ENCODE data around the gene LHPP.

LHPP gene

DNA sequence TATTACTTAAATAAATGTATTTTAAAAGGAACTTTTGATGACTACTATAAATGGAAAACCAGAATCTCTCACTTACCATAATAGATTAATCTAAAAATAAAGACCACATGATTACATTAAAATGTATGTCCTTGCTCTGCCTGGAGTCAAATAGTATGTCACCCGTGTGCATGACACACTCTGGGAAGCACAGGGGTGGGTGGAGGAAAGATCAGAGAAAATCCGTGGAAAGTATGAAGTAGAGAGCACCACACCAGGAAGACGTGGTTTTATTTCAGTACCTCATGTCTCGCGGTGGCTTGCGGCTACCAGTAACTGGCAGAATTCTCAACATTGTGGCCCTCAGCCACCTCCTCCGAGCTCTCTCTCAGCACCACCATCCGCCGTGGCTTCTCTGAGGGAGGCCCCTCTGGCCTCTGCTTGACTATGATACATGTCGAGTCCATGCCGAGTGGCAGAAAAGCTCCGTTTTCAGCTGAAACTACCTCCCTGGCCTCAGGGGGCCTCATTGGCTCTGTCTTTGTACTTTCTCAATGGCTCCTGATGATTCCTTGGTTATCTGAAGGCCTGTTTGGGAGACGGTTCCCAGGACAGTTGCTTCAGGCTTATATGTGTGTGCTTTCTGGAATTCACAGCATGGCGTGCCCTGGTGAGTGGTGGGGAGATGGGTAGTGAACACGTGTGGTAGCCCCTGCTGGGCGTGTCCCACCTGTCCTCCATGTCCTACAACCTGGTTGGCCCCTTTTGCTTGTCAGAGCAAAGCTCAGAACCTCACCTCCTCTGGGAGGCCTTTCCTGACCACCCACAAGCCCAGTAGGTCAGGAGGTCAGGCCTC, 49.8 kb downstream of the LHPP start:
- DNase-seq (ENCODE audit: low read depth): no peak
- H3K4me3 ChIP-seq (ENCODE audit: control insufficient read depth, low read depth, low read length): no peak overlapping the region
- TF ChIP-seq, protein P1, sequence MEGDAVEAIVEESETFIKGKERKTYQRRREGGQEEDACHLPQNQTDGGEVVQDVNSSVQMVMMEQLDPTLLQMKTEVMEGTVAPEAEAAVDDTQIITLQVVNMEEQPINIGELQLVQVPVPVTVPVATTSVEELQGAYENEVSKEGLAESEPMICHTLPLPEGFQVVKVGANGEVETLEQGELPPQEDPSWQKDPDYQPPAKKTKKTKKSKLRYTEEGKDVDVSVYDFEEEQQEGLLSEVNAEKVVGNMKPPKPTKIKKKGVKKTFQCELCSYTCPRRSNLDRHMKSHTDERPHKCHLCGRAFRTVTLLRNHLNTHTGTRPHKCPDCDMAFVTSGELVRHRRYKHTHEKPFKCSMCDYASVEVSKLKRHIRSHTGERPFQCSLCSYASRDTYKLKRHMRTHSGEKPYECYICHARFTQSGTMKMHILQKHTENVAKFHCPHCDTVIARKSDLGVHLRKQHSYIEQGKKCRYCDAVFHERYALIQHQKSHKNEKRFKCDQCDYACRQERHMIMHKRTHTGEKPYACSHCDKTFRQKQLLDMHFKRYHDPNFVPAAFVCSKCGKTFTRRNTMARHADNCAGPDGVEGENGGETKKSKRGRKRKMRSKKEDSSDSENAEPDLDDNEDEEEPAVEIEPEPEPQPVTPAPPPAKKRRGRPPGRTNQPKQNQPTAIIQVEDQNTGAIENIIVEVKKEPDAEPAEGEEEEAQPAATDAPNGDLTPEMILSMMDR (IDR thresholded peaks at IDR 0.05; ENCODE audit: control insufficient read depth, insufficient read depth, low read depth, low read length, missing control alignments): no peak

DNA sequence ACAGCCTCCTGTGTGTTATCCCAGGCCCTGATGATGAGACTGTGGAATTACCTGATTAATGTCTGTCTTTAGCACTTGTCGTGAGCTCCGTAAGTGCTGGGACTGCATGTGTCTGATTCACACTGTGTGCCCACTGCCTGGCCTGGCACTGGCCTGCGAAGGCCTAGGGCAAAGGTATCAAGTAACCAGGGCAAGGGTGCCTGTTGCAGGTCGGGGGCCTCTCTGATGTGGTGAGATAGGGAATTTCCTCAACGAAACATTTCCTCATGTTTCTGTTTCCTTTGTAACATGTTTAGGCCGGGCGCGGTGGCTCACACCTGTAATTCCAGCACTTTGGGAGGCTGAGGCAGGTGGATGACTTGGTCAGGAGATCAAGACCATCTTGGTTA, 50.4 kb downstream of the LHPP start:
- no peak overlapping the region for H3K4me3 ChIP-seq (ENCODE audit: control insufficient read depth, low read depth, low read length)
- TF ChIP-seq, protein P1 (IDR thresholded peaks at IDR 0.05; ENCODE audit: control insufficient read depth, insufficient read depth, low read depth, low read length, missing control alignments): no peak
- DNase-seq (ENCODE audit: low read depth): no peak

DNA sequence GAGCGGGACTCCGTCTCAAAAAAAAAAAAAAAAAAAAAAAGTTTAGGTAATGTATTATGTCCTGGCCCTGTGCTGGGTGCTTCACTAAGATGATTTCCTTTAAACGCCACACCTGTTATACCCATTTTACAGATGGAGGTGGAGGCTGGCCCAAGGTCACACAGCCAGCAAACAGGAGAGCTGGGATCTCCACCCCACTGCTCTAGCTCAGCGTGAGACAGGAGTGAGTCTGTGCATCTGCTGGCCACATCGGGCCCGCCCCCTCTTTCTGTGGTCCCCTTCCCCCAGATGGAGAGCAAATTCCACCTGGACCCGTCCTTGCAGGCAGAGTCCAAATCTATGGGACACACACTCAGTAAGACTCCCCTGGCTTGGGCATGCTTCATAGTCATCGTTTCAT, 51.0 kb downstream of the LHPP start:
- no peak for DNase-seq (ENCODE audit: low read depth)
- H3K4me3 ChIP-seq (ENCODE audit: control insufficient read depth, low read depth, low read length): no peak overlapping the region
- TF ChIP-seq, protein P1 (IDR thresholded peaks at IDR 0.05; ENCODE audit: control insufficient read depth, insufficient read depth, low read depth, low read length, missing control alignments): no peak

GRCh38 chr10:124515244-124515970, 53.8 kb downstream of the LHPP start:
- DNase-seq (ENCODE audit: low read depth): no peak
- H3K4me3 ChIP-seq (ENCODE audit: control insufficient read depth, low read depth, low read length): no peak overlapping the region
- TF ChIP-seq, protein P1 (IDR thresholded peaks at IDR 0.05; ENCODE audit: control insufficient read depth, insufficient read depth, low read depth, low read length, missing control alignments): no peak

- H3K4me3 ChIP-seq (ENCODE audit: control insufficient read depth, low read depth, low read length): no peak overlapping the region
- DNase-seq (ENCODE audit: low read depth): no peak
- TF ChIP-seq, protein P1 (IDR thresholded peaks at IDR 0.05; ENCODE audit: control insufficient read depth, insufficient read depth, low read depth, low read length, missing control alignments): no peak
Measured at GRCh38 chr10:124516181-124516580, 54.6 kb downstream of the LHPP start.

DNA sequence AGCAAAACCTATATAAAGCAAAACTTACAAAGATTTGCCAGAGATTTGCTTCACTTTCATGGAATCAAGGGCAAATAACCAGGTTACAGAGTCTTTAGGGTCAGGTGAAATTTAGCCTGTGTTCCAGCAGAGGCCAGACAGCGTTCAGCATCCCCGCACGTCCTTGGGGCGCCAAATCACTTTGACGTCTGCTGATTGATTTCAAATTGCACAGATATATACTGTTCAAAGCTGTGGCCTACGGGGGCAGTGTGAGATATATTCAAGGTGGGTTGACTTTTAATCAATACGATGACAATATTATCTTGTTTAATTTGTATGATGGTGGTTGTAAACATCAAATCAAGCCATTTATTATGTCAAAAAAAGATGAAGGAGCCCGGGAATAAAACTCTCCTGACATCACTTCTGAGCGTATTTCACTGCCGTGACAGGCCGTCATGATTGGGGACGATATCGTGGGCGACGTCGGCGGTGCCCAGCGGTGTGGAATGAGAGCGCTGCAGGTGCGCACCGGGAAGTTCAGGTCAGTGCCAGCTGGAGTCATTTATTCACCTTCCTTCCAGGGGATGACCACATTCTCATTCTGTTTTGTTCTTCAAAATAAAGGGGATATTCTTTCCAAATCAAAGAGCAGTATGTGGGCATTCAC, 55.2 kb downstream of the LHPP start:
- TF ChIP-seq, protein P1 (IDR thresholded peaks at IDR 0.05; ENCODE audit: control insufficient read depth, insufficient read depth, low read depth, low read length, missing control alignments): no peak
- no peak for DNase-seq (ENCODE audit: low read depth)
- no peak overlapping the region for H3K4me3 ChIP-seq (ENCODE audit: control insufficient read depth, low read depth, low read length)

All from AG09309 (cell line).